Uterus (tissue), 2 donors: ENCODE data around the gene SERPINI1.

Source experiments
- POLR2A ChIP-seq, 2 donors: fragments of 450-650 bp; IDR thresholded peaks; one replicate each; pipeline ENCODE4 v1.6.1; 2016; ENCODE audit warnings: antibody characterized with exemption in 2 of 2, mild to moderate bottlenecking in 1 of 2, moderate library complexity in 1 of 2
- TF ChIP-seq, protein P1 (sequence below), 4 experiments: fragments of 200-600 bp in 2 of 4; fragments of 450-650 bp in 2 of 4; sonication (generic) in 2 of 4; IDR thresholded peaks; one replicate each; pipeline ENCODE4 v1.5.1; 2016 to 2019; ENCODE audit warnings: antibody characterized with exemption in 4 of 4, mild to moderate bottlenecking in 2 of 4, moderate library complexity in 1 of 4

DNA sequence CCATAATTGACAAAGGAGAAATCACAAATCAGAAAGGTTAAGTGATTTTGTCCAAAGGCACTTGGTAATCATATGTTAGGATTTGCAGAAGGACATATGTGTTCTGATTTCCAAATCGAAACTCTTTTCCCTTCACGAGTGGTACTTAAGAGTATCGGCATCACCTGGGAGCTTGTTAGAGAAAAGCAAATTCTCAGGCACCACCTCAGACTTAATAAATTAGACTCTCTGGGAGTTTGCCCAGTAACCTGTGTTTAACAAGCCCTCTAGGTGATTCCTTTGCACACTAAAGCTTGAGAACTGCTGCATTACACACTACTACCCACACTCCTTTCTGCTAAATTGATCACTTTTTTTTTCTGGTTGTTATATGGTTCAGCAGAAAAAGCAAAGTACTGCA is 116.2 kb downstream of the SERPINI1 start:
- TF ChIP-seq, protein P1, sequence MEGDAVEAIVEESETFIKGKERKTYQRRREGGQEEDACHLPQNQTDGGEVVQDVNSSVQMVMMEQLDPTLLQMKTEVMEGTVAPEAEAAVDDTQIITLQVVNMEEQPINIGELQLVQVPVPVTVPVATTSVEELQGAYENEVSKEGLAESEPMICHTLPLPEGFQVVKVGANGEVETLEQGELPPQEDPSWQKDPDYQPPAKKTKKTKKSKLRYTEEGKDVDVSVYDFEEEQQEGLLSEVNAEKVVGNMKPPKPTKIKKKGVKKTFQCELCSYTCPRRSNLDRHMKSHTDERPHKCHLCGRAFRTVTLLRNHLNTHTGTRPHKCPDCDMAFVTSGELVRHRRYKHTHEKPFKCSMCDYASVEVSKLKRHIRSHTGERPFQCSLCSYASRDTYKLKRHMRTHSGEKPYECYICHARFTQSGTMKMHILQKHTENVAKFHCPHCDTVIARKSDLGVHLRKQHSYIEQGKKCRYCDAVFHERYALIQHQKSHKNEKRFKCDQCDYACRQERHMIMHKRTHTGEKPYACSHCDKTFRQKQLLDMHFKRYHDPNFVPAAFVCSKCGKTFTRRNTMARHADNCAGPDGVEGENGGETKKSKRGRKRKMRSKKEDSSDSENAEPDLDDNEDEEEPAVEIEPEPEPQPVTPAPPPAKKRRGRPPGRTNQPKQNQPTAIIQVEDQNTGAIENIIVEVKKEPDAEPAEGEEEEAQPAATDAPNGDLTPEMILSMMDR (IDR thresholded peaks at IDR 0.05): no peak
- TF ChIP-seq POLR2A (IDR thresholded peaks at IDR 0.05): no peak
